SU-DHL-6 (cell line): Measurements from ENCODE around the gene NACC2.

Source experiments
- H2AFZ ChIP-seq: fragments of 200-600 bp; sonication (generic); 2 replicates; pipeline ENCODE4 v1.6.1; 2014; ENCODE audit warnings: low read depth, mild to moderate bottlenecking, moderate library complexity, mixed read lengths, antibody characterized with exemption, low read length; ENCODE audit not compliant: severe bottlenecking
- H3F3A ChIP-seq: fragments of 200-600 bp; shearing (Covaris generic); 2 replicates; pipeline ENCODE4 v1.6.0; 2016; ENCODE audit warnings: antibody characterized with exemption, mild to moderate bottlenecking; ENCODE audit not compliant: insufficient read depth
- H3K27ac ChIP-seq: fragments of 200-600 bp; sonication (generic); 2 replicates; pipeline ENCODE4 v1.5.1; 2016; ENCODE audit warnings: low read depth, mild to moderate bottlenecking, low read length, moderate library complexity, mixed read lengths
- H3K27me3 ChIP-seq: fragments of 200-600 bp; sonication (generic), shearing (Covaris generic); 2 replicates; pipeline ENCODE4 v1.6.0; 2014; ENCODE audit warnings: mild to moderate bottlenecking, low read length
- H3K36me3 ChIP-seq: fragments of 200-600 bp; sonication (generic); 2 replicates; pipeline ENCODE4 v1.6.1; 2014; ENCODE audit warnings: mild to moderate bottlenecking, low read length, mixed read lengths
- H3K4me2 ChIP-seq: fragments of 300-600, 200-600 bp; shearing (Covaris generic), sonication (generic); 2 replicates; pipeline ENCODE4 v1.6.0; 2014; ENCODE audit warnings: low read length, low read depth, mild to moderate bottlenecking; ENCODE audit not compliant: poor library complexity, severe bottlenecking
- H3K4me3 ChIP-seq: fragments of 200-600 bp; sonication (generic); 2 replicates; pipeline ENCODE4 v1.5.1; 2014; ENCODE audit warnings: antibody characterized with exemption, low read length, mild to moderate bottlenecking, mixed read lengths; ENCODE audit not compliant: insufficient read depth, poor library complexity, severe bottlenecking
- H3K79me2 ChIP-seq: fragments of 200-600 bp; sonication (generic); 2 replicates; pipeline ENCODE4 v1.6.1; 2014; ENCODE audit warnings: mild to moderate bottlenecking, low read length, moderate library complexity; ENCODE audit not compliant: insufficient read depth
- H3K9ac ChIP-seq: fragments of 200-600 bp; sonication (generic); 2 replicates; pipeline ENCODE4 v1.7.0; 2014; ENCODE audit warnings: mild to moderate bottlenecking, low read length
- H3K9me2 ChIP-seq: fragments of 200-600 bp; sonication (generic); replicated peaks from 2 replicates; pipeline ENCODE4 v1.6.1; 2014; ENCODE audit warnings: low read length; ENCODE audit not compliant: insufficient read depth
- H3K9me3 ChIP-seq: fragments of 200-600 bp; sonication (generic); 2 replicates; pipeline ENCODE4 v1.6.1; 2014; ENCODE audit warnings: low read length, mixed read lengths; ENCODE audit not compliant: insufficient read depth
- H4K20me1 ChIP-seq: fragments of 200-600 bp; sonication (generic); 2 replicates; pipeline ENCODE4 v1.6.1; 2014; ENCODE audit warnings: low read depth, mild to moderate bottlenecking, antibody characterized with exemption, low read length, moderate library complexity, mixed read lengths
- EZH2phosphoT487 ChIP-seq: fragments of 200-600 bp; sonication (generic), shearing (Covaris generic); conservative IDR thresholded peaks from 2 replicates; pipeline ENCODE4 v1.6.1; 2018; ENCODE audit warnings: mild to moderate bottlenecking, antibody characterized with exemption, low read length, moderate library complexity, mixed read lengths
- TF ChIP-seq, protein P1 (sequence below): fragments of 200-600 bp; sonication (generic); IDR thresholded peaks from one replicate; pipeline ENCODE4 v1.5.1; 2017; ENCODE audit warnings: antibody characterized with exemption, mild to moderate bottlenecking, low read length, moderate library complexity; ENCODE audit not compliant: insufficient read depth, poor library complexity, severe bottlenecking

The NACC2 gene

DNA sequence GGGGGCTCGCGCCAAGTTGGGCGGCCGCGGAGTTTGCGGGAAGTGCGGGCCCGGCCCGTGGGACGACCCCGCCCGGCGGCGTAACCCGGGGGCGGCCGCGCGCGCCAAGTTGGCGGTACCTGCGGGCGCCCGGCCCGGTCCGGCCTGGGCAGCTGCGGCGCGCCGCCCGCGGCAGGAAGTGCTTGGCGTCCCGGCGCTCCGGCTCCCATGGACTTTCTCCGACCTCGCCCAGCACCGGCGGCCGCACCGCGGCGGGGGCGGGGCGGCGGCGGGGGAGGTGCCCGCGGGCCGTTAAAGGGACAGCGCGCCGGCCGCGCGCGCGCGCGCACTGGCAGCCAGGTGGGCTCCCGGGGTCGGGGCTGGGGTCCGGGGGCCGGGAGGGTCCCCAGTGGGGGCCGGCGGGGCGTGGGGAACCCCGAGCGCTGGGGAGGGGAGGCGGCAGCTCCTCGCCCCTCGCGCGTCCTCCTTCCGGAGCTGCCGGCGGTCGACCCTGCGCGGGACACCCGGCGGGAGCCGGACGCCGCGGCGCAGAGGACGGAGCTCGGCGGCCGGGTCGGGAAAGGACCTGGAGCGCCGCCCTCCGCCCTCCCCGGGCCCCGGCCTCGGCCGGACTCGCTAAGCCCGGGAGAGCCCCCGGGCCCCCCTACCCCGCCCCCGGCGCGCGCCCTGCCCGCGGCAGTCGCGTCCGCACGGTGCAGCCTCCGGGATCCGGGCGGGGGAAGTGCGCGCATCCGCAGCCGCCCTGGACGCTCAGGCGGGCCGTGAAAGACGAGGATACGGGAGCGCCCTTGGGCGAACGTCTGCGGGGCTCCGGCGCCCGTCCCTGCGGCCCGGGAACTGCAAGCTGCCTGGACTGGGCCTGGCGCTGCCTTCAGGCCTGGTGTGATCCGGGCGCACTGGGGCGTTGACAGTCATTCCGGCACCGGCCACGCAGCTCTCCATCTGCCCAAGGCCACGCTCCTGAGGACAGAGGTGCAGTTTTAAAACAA is at the start of gene NACC2:
Gene NACC2 (minus strand): TSS at position 220 of the 989 bp plus-strand sequence. CDS start 44,768 bp downstream, outside the sequence.
- Histone ChIP-seq H3K4me3 (no peak within 1 kb of the TSS), H3K9ac (no peak within 1 kb of the TSS), H3K27me3 (no peaks in the 10 kb centered on the region), H3F3A (no peaks in the 10 kb centered on the region), H3K9me3 (no peaks in the 10 kb centered on the region), H3K27ac (no peak within 1 kb of the TSS), H3K9me2 (no peaks in the 10 kb centered on the region), H3K79me2 (no peaks in the 10 kb centered on the region), H4K20me1 (no peaks in the 10 kb centered on the region), H3K36me3 (no peaks in the 10 kb centered on the region), H3K4me2 (no peak within 1 kb of the TSS), H2AFZ (no peak within 1 kb of the TSS)
- TF ChIP-seq, protein P1, sequence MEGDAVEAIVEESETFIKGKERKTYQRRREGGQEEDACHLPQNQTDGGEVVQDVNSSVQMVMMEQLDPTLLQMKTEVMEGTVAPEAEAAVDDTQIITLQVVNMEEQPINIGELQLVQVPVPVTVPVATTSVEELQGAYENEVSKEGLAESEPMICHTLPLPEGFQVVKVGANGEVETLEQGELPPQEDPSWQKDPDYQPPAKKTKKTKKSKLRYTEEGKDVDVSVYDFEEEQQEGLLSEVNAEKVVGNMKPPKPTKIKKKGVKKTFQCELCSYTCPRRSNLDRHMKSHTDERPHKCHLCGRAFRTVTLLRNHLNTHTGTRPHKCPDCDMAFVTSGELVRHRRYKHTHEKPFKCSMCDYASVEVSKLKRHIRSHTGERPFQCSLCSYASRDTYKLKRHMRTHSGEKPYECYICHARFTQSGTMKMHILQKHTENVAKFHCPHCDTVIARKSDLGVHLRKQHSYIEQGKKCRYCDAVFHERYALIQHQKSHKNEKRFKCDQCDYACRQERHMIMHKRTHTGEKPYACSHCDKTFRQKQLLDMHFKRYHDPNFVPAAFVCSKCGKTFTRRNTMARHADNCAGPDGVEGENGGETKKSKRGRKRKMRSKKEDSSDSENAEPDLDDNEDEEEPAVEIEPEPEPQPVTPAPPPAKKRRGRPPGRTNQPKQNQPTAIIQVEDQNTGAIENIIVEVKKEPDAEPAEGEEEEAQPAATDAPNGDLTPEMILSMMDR, result no peak
- no peak for TF ChIP-seq EZH2phosphoT487

- Histone ChIP-seq H3K4me2 (no peak overlapping the region), H3K9me3 (no peaks in the 10 kb centered on the region), H3K79me2 (no peaks in the 10 kb centered on the region), H3K36me3 (no peaks in the 10 kb centered on the region), H2AFZ (no peak overlapping the region), H3K9me2 (no peaks in the 10 kb centered on the region), H4K20me1 (no peaks in the 10 kb centered on the region), H3K9ac (no peak overlapping the region), H3K27ac (no peak overlapping the region), H3K27me3 (no peaks in the 10 kb centered on the region), H3K4me3 (no peak overlapping the region), H3F3A (no peaks in the 10 kb centered on the region)
- TF ChIP-seq EZH2phosphoT487, result no peak
- TF ChIP-seq, protein P1, result no peak
Measured at GRCh38 chr9:136144450-136144849, 49.4 kb upstream of the NACC2 start.

- Histone ChIP-seq H3K79me2 (no peaks in the 10 kb centered on the region), H3K9ac (no peak overlapping the region), H3K9me3 (no peaks in the 10 kb centered on the region), H3K27ac (no peak overlapping the region), H3K4me3 (no peak overlapping the region), H3K27me3 (no peaks in the 10 kb centered on the region), H3K9me2 (no peaks in the 10 kb centered on the region), H3F3A (no peaks in the 10 kb centered on the region), H3K36me3 (no peaks in the 10 kb centered on the region), H3K4me2 (no peak overlapping the region), H4K20me1 (no peaks in the 10 kb centered on the region), H2AFZ (no peak overlapping the region)
- TF ChIP-seq, protein P1, result peak; percentile 33
- TF ChIP-seq EZH2phosphoT487, result no peak
Measured at GRCh38 chr9:136143215-136144001, 48.3 kb upstream of the NACC2 start.
